NT2/D1 (cell line): ENCODE data around the gene HOXB2.

ENCODE experiments used
- YY1 ChIP-seq: IDR thresholded peaks from 2 replicates; pipeline ENCODE4 v1.6.1; 2011; ENCODE audit not compliant: insufficient read length, insufficient read depth
- ZNF274 ChIP-seq: IDR thresholded peaks from 2 replicates; pipeline ENCODE4 v1.6.1; 2011; ENCODE audit warnings: mild to moderate bottlenecking, low read depth, low read length

- TF ChIP-seq YY1 (no peak), ZNF274 (no peak)
These were observed 47.8 kb downstream of the HOXB2 start for GRCh38 chr17:48497103-48497502.
